Superior temporal gyrus (tissue), 1 donor: Measurements from ENCODE around the gene PTGIS.

Experiments
- DNase-seq: peaks from one replicate; pipeline ENCODE4 v3.0.0-alpha.2; 2016; ENCODE audit errors: extremely low spot score

Gene PTGIS

GRCh38 chr20:49470922-49471321, 97.0 kb downstream of the PTGIS start:
- DNase-seq, result no peak

- no peak for DNase-seq
These were observed 98.9 kb downstream of the PTGIS start for GRCh38 chr20:49469060-49469459.

- no peak for DNase-seq
These were observed 99.5 kb downstream of the PTGIS start for GRCh38 chr20:49468412-49468811.

- no peak for DNase-seq
These were observed 101.6 kb downstream of the PTGIS start for GRCh38 chr20:49466114-49466912.

- DNase-seq, result no peak
These were observed 103.4 kb downstream of the PTGIS start for GRCh38 chr20:49464556-49464955.

GRCh38 chr20:49462626-49463025, 105.3 kb downstream of the PTGIS start:
- DNase-seq, result no peak

GRCh38 chr20:49461894-49462620, 105.9 kb downstream of the PTGIS start:
- no peak for DNase-seq

GRCh38 chr20:49460916-49461315, 107.0 kb downstream of the PTGIS start:
- DNase-seq, result no peak

GRCh38 chr20:49460131-49460530, 107.8 kb downstream of the PTGIS start:
- no peak for DNase-seq

GRCh38 chr20:49459684-49460083, 108.3 kb downstream of the PTGIS start:
- no peak for DNase-seq

GRCh38 chr20:49457444-49457843, 110.5 kb downstream of the PTGIS start:
- DNase-seq, result no peak

- no peak for DNase-seq
These were observed 111.3 kb downstream of the PTGIS start for GRCh38 chr20:49456646-49457045.

GRCh38 chr20:49455691-49456090, 112.2 kb downstream of the PTGIS start:
- no peak for DNase-seq
